ENCODE data around the gene SFXN1.
"Not testable (repeated sequence)": the region's sequence is repeated elsewhere in the genome, so short reads cannot be mapped to it uniquely, and the experiment has no call there.

SFXN1 gene

DNA sequence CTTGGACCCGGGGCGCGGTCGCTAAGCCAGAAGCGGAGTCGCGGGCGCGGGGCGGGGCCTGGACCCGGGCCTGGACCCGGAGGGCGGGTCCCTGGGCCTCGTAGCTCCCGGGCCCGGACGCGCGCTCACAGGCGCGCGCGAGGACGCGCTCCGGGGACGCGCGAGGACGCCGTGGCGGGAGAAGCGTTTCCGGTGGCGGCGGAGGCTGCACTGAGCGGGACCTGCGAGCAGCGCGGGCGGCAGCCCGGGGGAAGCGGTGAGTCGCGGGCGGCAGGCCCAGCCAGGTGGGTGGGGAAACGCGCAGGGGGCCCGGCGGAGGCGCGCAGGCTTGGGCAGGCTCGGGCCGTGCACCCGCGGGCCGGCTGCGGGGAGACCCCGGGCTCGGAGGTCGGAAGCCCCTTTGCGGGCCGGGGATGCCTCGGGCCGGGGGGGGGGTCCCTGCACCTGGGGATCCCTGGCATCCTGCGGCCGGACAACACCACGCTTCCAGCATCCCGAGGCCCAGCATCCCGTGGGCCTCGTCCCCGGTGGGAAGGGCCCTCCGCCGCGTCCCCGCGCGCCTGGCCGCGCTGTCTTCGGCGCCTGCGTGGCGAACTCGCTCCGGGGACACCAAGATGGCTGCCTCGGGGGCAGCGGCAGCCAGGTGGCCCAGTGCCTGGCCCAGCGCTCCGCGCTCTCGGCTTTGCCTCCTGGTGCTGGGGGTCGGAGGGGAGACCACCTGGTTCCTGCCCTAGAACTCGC lies at the start of gene SFXN1:
Gene SFXN1 (plus strand): TSS at position 177 of the 741 bp plus-strand sequence. CDS start 13,544 bp downstream, outside the sequence.
- peak; percentile 73 to 76 for DNase-seq (ENCODE audit: low read depth in 2 of 2)

DNA sequence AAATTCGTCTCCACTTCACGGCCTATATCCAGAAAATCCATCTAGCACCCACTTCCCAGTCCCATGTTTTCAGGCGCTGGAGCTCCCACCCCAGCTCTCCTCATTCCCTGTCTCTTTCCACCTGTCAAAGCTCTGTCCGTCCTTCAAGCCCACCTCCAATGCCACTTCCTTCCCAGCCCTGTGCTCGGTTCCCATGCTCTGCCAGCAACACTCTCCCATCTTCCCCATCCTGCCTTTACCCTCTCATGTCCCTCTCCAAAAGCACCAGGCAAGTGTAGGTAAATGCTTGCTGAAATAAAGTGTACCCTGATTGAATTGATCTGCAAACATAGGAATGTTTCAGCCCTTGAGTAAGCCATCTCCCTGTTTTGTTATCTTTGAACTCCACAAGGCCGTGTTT lies 43.6 kb upstream of the SFXN1 start:
- no peak for DNase-seq (ENCODE audit: low read depth in 2 of 2)

DNA sequence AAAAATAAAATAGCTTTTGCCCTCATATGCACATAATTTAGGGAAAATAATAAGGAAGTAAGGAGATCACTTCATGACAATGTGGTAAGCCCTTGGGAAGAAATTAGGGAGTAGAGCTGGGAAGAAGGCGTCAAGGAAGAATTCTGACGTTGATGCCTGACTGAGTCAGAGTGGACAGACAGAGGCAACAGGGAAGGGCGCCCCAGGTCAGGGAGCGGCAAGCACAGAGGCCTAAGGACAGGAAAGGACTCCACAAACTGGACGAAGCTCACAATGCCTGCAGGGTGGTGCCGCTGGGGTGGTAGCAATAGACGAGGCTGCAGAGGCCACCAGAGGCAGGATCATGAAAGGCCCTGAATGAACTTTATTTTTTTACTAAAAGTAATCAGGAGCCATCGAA lies 42.0 kb upstream of the SFXN1 start:
- DNase-seq (ENCODE audit: low read depth in 2 of 2), result no peak

- no peak for DNase-seq (ENCODE audit: low read depth in 2 of 2)
These were observed 40.0 kb upstream of the SFXN1 start for GRCh38 chr5:175438234-175438857.

DNA sequence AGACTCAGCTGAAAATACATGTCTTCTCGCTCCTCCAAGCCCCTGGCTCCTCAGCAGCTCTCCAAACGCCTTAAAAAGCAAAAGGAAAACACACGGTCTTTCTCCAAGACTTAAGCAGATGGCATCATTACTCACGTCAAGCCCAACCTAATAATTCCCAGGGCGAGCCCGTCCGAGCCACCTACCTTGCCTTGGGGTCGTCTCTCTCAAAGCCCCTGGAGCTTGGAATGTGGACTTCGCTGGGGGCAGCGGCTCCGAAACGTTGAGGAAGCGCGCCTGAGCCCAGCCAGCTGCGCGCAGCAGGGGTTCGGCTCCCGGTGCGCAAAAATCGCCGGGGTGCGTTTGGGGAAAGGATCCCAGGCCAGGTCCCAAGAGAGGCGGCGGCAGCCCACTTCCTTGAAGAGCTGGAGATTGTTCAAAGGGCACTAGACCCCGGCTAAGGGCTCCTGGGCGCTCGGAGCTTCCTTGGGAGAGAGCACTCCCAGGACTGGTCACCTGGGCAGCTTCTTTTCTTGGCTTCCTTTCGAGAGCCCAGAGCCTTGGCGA lies 34.8 kb upstream of the SFXN1 start:
- no peak for DNase-seq (ENCODE audit: low read depth in 2 of 2)

- peak; percentile 14 to 48 for DNase-seq (ENCODE audit: low read depth in 2 of 2)
These were observed 34.1 kb upstream of the SFXN1 start, which contains the start of gene DRD1 for GRCh38 chr5:175444060-175444904. DRD1 (minus strand) TSS chr5:175444182; CDS start chr5:175443099, 1,083 bp downstream.

- no peak for DNase-seq (ENCODE audit: low read depth in 2 of 2)
These were observed 33.4 kb upstream of the SFXN1 start for GRCh38 chr5:175444905-175445456.

- DNase-seq (ENCODE audit: low read depth in 2 of 2), result not testable (repeated sequence)
These were observed 32.0 kb upstream of the SFXN1 start for GRCh38 chr5:175446378-175446777.

DNA sequence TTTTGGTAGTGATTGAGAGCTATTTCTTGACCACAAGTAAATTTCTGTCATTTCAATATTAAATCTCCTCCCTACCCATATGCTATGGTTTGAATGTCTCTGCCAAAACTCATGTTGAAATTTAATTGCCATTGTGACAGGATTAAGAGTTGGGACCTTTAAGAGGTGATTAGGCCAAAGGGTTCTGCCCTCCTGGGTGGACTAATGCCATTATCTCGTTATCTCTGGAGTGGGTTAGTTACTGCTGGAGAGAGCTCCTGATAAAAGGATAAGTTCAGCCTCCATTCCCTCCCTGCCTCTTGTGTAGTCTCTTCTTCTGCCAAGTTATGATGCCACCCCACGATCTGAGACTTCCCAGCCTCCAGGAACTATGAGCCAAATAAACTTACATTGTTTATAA lies 30.8 kb upstream of the SFXN1 start:
- DNase-seq (ENCODE audit: low read depth in 2 of 2), result no peak

GRCh38 chr5:175448276-175448675 lies 30.1 kb upstream of the SFXN1 start:
- DNase-seq (ENCODE audit: low read depth in 2 of 2), result no peak

DNA sequence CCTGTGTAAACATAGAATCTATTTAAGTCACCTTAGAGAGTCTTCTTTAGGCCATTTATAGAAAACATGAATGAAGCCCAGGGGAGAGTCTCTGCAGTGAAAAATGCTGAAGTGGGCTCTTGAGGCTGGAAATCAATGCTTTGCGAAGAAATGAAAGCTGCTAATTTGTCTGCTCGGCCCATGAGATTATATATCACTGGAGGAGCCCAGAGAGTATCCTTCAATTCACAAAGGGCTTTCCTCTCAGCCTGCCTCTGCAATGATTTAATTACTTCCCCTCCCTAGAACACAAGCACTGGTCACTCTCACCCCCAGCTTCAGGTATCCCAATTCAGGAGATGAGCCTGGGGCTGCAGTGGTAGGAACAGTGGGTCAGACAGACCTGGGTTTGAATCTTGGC lies 26.2 kb upstream of the SFXN1 start:
- DNase-seq (ENCODE audit: low read depth in 2 of 2), result no peak

GRCh38 chr5:175454338-175454737 lies 24.0 kb upstream of the SFXN1 start:
- DNase-seq (ENCODE audit: low read depth in 2 of 2), result not testable (repeated sequence)

GRCh38 chr5:175456105-175456742 lies 22.1 kb upstream of the SFXN1 start:
- no peak for DNase-seq (ENCODE audit: low read depth in 2 of 2)

DNA sequence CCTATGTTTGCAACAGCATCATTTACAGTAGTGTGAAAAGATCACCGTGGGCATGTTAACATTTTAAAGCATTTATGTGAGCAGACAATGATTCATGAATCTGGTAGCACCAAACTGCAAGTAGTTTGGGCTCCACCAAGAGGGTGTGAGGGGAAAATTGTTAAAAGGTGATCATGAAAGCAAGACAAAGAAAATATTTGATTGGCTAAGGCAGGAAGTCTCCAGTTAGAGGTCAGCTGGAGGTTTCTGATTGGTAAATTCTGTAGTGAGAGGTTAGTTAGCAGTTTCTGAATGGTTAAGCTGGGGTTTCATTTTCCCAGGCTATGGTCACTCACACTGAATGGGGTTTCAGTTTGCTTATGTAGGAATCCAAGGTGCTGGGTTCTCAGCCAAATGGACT lies 20.9 kb upstream of the SFXN1 start:
- DNase-seq (ENCODE audit: low read depth in 2 of 2), result no peak

GRCh38 chr5:175460126-175460525 lies 18.2 kb upstream of the SFXN1 start:
- DNase-seq (ENCODE audit: low read depth in 2 of 2), result no peak

- DNase-seq (ENCODE audit: low read depth in 2 of 2), result no peak
These were observed 17.8 kb upstream of the SFXN1 start for GRCh38 chr5:175460552-175460951.

DNA sequence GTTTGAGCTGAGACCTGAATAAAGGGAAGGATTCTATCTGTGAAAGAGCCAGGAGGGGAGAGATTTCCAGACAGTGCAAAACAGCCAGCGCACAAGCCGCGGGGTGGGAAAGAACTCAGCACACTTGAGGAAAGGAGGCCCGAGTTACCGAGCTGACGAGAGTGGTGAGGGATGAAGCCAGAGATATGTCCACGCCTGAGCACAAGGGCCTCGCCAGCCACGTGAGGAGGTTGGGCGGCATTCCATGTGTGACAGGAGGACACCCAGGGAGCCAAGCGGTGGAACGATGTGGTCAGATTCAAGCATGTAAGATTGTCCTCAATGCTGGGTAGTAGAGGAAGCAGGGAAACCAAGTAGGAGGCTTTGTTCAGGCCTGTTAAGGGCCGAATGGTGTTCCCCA lies 17.0 kb upstream of the SFXN1 start:
- DNase-seq (ENCODE audit: low read depth in 2 of 2), result no peak

- DNase-seq (ENCODE audit: low read depth in 2 of 2), result no peak
These were observed 14.7 kb upstream of the SFXN1 start for GRCh38 chr5:175463641-175464040.

DNA sequence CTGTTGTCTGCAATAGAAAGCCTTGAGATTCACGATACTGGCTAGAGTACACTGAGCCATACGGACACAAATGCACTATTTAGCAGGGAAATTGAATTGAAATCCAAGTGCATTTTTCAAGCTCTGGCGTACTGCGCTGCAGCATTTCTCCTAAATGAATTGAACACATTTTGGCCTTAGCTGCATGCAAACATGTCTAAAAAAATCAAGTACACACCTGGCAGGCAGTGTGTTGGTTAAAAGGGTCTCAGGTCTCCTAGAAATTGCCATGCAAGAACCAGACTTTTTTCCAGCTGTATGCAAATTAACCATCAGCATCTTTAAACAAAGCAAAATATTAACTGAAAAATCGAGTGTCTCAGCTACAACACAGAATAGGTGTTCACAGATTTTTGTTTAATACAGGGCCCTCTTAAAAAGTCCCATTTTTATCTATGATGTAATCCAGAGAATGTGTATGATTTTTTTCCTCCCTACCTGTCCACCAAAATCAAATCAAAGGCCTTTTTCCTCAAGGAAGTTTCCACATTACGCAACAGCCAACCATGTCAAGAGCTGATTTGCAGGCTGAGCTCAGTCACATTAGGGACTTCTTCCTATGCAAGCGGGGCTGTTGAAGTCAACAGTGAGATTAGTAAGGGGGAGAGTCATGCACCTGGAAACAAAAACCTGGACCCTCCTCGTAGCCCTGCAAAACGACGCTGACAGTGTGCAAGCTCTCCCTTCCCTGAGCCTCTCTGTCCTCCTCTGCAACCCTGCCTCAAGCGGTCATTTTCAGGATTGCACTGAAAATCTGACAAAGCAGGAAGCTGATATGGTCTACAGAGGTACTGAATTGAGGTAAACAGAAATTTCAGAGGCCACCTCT lies 14.1 kb upstream of the SFXN1 start:
- DNase-seq (ENCODE audit: low read depth in 2 of 2), result peak; percentile 28 to 73

DNA sequence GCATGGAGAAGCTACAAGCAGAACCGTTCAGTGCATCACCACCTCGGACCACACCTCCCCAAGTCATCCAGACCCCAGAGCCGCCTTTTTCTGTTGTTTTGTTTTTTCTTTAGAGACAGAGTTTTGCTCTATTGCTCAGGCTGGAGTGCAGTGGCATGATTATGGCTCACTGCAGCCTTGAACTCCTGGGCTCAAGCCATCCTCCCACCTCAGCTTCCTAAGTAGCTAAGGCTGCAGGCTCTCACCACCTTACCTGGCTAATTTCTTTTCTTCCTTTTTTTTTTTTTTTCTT lies 13.5 kb upstream of the SFXN1 start:
- DNase-seq (ENCODE audit: low read depth in 2 of 2), result no peak

GRCh38 chr5:175465282-175465681 lies 13.1 kb upstream of the SFXN1 start:
- no peak for DNase-seq (ENCODE audit: low read depth in 2 of 2)
